IPS-15b (cell line): ENCODE data around the gene FNTB.

ENCODE experiments used
- H3K27me3 ChIP-seq: one replicate; pipeline ENCODE4 v1.6.1; 2013; ENCODE audit warnings: low read length; ENCODE audit not compliant: control insufficient read depth, insufficient read depth
- H3K36me3 ChIP-seq: one replicate; pipeline ENCODE4 v1.6.1; 2013; ENCODE audit warnings: low read length; ENCODE audit not compliant: control insufficient read depth, insufficient read depth
- H3K4me1 ChIP-seq: one replicate; pipeline ENCODE4 v1.6.1; 2013; ENCODE audit warnings: mild to moderate bottlenecking, low read length; ENCODE audit not compliant: control insufficient read depth, insufficient read depth
- H3K4me3 ChIP-seq: one replicate; pipeline ENCODE4 v1.5.1; 2013; ENCODE audit warnings: low read depth, low read length
- H3K9ac ChIP-seq: one replicate; pipeline ENCODE4 v1.6.1; 2013; ENCODE audit warnings: low read depth, mild to moderate bottlenecking, low read length
- H3K9me3 ChIP-seq: one replicate; pipeline ENCODE4 v1.6.1; 2013; ENCODE audit warnings: mild to moderate bottlenecking, low read length; ENCODE audit not compliant: control insufficient read depth, insufficient read depth

FNTB gene

DNA sequence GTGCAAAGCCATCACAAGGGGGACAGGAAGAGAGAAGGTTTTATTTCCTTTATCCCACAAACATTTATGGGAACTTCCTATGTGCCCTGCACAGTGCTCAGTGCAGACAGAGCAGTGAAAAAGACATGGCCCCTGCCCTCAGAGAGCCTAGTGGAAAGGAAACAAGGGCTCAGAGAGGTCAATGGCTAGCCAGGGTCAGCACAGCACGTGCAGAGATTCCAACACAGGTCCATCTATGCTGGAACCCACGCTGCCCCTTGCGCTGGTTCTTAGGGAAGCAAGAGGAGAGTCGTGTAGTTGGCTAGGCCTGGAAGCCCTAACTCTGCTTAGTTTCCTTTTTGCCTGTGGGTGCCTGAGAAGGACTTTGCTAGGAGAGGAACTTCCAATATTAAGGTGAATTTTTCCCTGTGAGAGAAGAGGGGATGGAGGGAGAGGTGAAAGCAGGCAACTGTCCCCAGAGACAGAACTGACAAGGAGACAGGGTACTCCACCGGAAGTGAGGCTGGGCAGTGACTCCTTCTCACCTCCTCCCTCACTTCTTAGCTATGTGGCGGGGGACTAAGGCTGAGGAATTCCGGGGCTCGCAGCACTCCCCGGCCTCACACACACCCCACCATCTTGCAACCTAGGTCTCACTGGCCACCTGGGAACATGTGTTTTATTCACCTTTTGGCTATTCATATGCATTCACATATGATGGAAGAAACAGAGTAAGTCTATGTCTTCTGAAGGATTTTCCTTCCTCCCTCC, 32.0 kb upstream of the FNTB start:
- Histone ChIP-seq H3K9ac (no peak overlapping the region), H3K9me3 (no peaks in the 10 kb centered on the region), H3K27me3 (no peaks in the 10 kb centered on the region), H3K4me3 (no peak overlapping the region), H3K36me3 (peaks cover 32% of the 10 kb centered on the region), H3K4me1 (peaks cover 21% of the 10 kb centered on the region)

DNA sequence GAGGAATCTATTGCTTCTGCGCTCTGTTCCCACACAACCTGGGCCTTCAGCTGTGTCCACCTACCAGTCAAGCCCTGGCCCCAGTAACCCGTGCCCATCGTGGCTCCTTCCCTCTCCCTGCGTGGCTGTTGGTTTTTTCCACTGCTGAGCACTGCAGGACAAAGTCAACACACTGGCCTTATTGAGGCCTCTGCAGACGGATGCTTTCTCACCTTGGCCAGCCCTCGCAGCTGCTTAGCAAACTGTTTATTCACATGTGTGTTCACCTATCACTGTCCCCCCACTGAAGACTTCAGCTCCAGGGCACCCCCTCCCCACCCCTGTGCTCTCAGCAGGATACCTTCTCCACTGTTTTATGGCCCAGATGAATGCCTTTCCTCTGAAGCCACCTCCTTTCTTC, 31.4 kb upstream of the FNTB start:
- no peaks in the 10 kb centered on the region for H3K9me3 ChIP-seq
- H3K27me3 ChIP-seq = no peaks in the 10 kb centered on the region
- H3K4me3 ChIP-seq = peak overlapping the region; percentile 10
- peak overlapping the region; percentile 27 for H3K9ac ChIP-seq
- H3K36me3 ChIP-seq = peaks cover 25% of the 10 kb centered on the region
- H3K4me1 ChIP-seq = peaks cover 23% of the 10 kb centered on the region

DNA sequence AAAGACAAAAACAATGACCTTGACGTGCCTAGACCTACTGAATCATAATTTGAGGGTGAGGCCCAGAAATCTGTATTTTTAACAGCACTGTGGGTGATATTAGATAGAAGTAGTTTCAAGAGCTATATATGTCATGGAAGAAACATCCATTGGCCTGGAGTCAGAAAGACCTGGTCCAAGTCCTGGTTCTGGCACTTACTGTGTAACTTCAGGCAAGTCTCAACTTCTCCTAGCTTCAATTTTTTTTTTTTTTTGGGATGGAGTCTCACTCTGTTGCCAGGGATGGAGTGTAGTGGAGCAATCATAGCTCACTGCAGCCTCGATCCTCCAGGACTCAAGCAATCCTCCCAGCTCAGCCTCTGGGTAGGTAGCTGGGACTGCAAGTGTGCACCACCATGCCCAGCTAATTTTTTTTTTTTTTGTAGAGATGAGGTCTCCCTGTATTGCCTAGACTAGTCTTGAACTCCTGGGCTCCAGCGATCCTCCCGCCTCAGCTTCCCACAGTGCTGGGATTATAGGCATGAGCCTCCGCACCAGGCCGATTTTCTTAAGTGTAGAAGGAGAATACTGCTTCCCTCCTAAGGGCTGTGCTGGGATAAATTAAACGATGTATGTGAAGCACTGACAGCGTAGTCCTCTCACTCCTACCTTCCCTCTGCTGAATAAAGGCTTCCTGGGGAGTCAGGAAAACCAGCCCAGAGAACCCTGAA, 29.8 kb upstream of the FNTB start:
- Histone ChIP-seq H3K36me3 (peaks cover 11% of the 10 kb centered on the region), H3K4me3 (no peak overlapping the region), H3K27me3 (no peaks in the 10 kb centered on the region), H3K4me1 (peaks cover 29% of the 10 kb centered on the region), H3K9me3 (no peaks in the 10 kb centered on the region), H3K9ac (no peak overlapping the region)

DNA sequence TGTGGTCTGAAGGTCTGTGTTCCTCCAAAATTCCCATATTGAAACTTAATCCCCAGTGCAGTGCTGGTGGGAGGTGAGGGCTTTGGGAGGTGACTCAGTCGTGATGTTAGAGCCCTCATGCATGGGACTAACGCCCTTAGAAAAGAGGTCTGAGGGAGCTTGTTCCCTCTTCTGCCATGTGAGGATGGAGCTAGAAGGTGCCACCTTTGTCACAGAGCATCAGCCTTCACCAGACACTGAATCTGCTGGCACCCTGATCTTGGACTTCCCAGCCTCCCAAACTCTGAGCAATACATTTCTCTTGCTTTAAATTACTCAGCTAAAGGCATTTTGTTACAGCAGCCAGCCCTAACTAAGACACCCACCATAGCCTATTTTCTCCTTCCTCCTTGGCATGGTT, 28.5 kb upstream of the FNTB start:
- H3K4me1 ChIP-seq = peaks cover 29% of the 10 kb centered on the region
- H3K4me3 ChIP-seq = no peak overlapping the region
- H3K9ac ChIP-seq = no peak overlapping the region
- H3K27me3 ChIP-seq = no peaks in the 10 kb centered on the region
- no peaks in the 10 kb centered on the region for H3K9me3 ChIP-seq
- H3K36me3 ChIP-seq = peaks cover 9% of the 10 kb centered on the region

DNA sequence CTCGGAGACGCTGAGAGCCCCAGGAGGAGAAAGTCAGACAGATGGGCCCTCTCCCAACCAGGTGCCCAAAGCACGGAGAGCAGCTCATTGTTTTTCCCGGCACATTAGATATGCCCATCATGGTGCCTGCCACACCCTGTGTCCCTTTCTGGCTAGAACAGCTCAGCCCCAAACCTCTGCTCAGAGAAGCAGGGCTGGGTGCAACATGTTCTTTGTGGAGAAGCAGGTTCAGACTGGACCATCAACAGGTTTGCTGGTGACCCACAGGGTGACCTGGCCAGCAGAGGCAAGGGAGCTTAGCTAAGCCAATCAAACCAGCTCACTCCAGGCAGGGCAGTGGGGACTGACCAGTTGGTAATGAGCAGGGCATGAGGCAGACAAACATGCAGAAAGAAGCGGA, 28.0 kb upstream of the FNTB start:
- no peak overlapping the region for H3K4me3 ChIP-seq
- H3K4me1 ChIP-seq = peaks cover 29% of the 10 kb centered on the region

DNA sequence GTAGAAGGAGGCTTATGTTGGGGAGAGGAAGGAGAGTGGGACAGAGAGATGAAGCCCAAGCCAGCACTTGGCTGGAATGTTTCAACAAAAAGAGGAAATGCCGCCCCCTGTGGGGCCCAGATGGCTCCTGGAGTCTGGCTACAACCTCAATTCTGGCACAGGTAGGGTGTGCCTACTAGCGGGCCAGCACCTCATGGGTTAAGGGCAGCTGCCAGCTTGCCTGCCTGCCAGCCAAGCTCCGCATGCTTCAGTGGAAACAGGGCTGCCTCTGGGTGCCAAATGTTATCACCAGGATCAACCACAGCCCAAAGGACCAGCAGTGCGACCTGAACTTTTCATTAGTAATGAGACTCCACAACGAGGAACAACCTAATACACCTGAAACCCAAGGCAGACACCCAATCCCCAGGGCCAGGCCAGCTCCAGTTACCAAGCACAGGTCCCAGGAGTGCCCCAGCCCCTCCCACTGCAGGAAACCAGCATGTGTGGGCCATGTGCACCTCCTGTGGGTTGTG, 25.9 kb upstream of the FNTB start:
- Histone ChIP-seq H3K9me3 (no peaks in the 10 kb centered on the region), H3K9ac (no peak overlapping the region), H3K36me3 (peaks cover 6% of the 10 kb centered on the region), H3K4me3 (no peak overlapping the region), H3K4me1 (peaks cover 18% of the 10 kb centered on the region), H3K27me3 (no peaks in the 10 kb centered on the region)

More for the DNA sequence above, 28.0 kb upstream of the FNTB start:
- Histone ChIP-seq H3K9ac (no peak overlapping the region), H3K27me3 (no peaks in the 10 kb centered on the region), H3K36me3 (peaks cover 3% of the 10 kb centered on the region), H3K9me3 (no peaks in the 10 kb centered on the region)

DNA sequence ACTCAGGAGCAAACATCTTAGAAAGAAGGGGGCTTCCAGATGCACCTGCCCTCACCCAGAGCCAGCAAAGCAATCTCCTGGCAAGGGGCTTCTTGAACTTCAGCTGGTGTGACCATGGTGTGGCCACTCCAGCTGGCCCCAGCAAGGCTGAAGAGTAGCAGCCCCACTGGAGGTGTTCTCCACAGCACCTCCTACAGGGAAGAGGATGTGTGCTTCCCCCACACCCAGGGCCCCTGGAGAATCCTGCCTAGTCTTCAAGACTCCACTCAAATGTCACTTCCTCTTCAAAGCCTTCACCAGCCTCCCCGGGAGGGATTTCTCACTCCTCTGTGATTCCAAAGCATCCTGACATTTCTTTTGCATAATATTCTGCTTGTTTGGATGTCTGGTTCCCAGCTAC, 23.1 kb upstream of the FNTB start:
- Histone ChIP-seq H3K9me3 (no peaks in the 10 kb centered on the region), H3K36me3 (peaks cover 6% of the 10 kb centered on the region), H3K4me1 (peaks cover 16% of the 10 kb centered on the region), H3K4me3 (no peak overlapping the region), H3K27me3 (no peaks in the 10 kb centered on the region), H3K9ac (no peak overlapping the region)

DNA sequence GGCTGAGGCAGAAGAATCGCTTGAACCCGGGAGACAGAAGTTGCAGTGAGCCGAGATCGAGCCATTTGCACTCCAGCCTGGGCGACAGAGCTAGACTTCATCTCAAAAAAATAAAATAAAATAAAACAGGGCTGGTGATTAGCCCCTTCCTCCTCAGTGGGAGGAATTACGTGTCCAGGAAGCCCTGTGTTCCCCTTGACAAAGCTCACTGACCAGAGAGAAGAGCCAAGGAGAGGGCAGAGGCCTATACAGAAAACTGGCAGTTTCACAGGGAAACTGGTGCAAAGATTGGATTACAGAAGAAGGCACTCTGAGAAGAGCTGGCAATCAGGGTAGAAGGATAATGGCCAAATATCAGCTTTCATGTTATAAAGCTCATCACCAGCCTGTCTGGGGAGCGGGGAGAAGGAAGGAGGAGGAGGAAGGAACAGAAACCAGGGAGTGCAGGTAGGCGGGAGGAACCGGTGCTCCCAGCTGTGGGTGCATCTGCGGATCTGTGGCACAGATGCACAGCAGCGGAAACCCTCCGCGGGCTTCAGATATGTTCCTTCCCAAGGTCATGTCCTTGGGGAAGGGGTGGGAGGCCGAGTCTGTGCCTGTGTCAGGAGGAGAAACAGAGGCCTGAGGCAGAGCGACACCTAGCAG, 21.2 kb upstream of the FNTB start:
- H3K9me3 ChIP-seq = no peaks in the 10 kb centered on the region
- H3K9ac ChIP-seq = no peak overlapping the region
- no peak overlapping the region for H3K4me3 ChIP-seq
- H3K27me3 ChIP-seq = no peaks in the 10 kb centered on the region
- peaks cover 18% of the 10 kb centered on the region for H3K4me1 ChIP-seq
- H3K36me3 ChIP-seq = peaks cover 6% of the 10 kb centered on the region

DNA sequence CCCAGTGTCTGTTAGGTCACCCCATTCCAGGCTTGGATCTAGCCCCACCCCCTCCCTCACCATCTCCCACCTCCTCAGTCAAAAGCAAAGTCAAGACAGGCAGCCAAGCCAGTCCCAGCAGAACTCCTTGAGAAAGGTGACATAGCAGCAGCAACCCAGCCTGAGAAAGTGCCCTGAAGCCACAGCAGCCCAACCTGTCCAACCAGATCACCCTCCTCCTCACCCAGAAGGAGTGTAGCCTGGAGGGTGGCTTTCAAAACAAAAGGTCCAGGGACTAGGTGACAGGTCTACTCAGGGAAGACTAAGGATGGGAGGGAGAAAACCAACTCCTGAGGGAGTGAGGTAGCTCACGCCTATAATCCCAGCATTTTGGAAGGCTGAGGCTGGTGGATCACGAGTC, 19.7 kb upstream of the FNTB start:
- Histone ChIP-seq H3K36me3 (peaks cover 6% of the 10 kb centered on the region), H3K27me3 (no peaks in the 10 kb centered on the region), H3K9me3 (no peaks in the 10 kb centered on the region), H3K4me1 (peaks cover 17% of the 10 kb centered on the region), H3K4me3 (no peak overlapping the region), H3K9ac (no peak overlapping the region)

DNA sequence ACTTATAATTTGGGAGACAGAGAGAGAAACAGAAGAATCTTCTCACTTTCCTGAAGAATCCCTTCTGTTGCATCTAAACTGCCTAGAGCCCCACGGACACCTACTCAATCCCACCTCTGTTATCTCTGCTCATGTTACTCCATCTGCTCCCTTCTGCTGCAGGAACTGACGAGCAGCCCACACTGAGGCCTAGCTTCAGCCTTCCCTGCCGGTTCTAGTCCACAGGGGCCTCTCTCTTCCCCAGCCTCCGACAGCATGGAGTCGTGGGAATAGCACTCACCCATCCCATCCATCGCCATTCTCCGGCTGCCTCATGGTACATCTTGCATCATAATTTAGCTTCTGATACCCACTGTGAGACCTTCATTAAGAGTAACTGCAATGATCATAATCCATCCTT, 18.5 kb upstream of the FNTB start:
- H3K4me1 ChIP-seq = peaks cover 20% of the 10 kb centered on the region
- no peaks in the 10 kb centered on the region for H3K27me3 ChIP-seq
- no peak overlapping the region for H3K9ac ChIP-seq
- H3K9me3 ChIP-seq = no peaks in the 10 kb centered on the region
- peaks cover 3% of the 10 kb centered on the region for H3K36me3 ChIP-seq
- H3K4me3 ChIP-seq = no peak overlapping the region

DNA sequence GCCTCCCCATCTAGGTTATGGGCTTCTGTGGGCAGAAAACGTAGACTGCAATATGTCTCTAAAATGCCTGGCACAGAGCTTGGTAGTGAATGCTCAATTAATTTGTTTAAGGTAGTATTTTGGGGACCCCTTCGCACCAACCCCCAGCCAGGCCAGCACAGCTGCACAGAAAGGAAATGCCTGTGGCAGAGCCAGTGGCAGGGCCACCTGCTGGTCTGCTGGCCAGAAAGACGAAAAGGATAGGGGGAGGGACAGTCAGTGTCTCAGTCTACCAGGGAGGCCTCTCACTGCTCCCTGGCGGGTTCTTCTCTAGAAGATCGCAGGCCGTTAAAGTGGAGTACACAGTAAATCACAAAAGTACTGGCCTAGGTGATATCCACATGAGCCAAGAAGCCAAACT, 18.0 kb upstream of the FNTB start:
- Histone ChIP-seq H3K4me3 (no peak overlapping the region), H3K36me3 (peaks cover 3% of the 10 kb centered on the region), H3K27me3 (no peaks in the 10 kb centered on the region), H3K9ac (no peak overlapping the region), H3K9me3 (no peaks in the 10 kb centered on the region), H3K4me1 (peaks cover 20% of the 10 kb centered on the region)
